IMR-90 (cell line): ENCODE measurements around the gene HDAC9. TPM values are rescaled to one million over a fixed set of nuclear protein-coding genes. Genes with fewer than 3 reads are reported as not detected.
"Not testable (repeated sequence)": the region's sequence is repeated elsewhere in the genome, so short reads cannot be mapped to it uniquely, and the experiment has no call there.

Source experiments
- ATAC-seq: fragments of 200-7000 bp; cut with Tn5 transposase; 2 replicates; pipeline ENCODE4 v1.9.1; 2020; ENCODE audit warnings: low read depth, mild to moderate bottlenecking, moderate library complexity
- BruUV-seq: library from RNA; stranded (reverse); fragments of 400-500 nt; replicated peaks from 2 replicates; lab custom pipeline; 2021; lab: Mats Ljungman, UMichigan
- CTCF ChIA-PET: fragments of 300-600 bp; formaldehyde crosslinking; extraction: SDS; loops from one replicate; lab custom pipeline; 2021; ENCODE audit warnings: antibody characterized with exemption; lab: Yijun Ruan, JAX
- POLR2A ChIA-PET: fragments of 300-600 bp; sonication (Branson Sonifier 250); formaldehyde crosslinking; loops from one replicate; lab custom pipeline; 2022; ENCODE audit warnings: antibody characterized with exemption; ENCODE audit not compliant: unreplicated experiment; lab: Charles Lee
- DNase-seq: peaks from one replicate; pipeline ENCODE4 v3.0.0; 2013
- H2AFZ ChIP-seq: replicated peaks from 2 replicates; pipeline ENCODE3; 2013; ENCODE audit warnings: low read length, mild to moderate bottlenecking; ENCODE audit not compliant: poor library complexity
- H2AK5ac ChIP-seq: 2 replicates; pipeline ENCODE4 v1.6.1; 2013; ENCODE audit warnings: low read depth, low read length, inconsistent platforms
- H2AK9ac ChIP-seq: replicated peaks from 2 replicates; pipeline ENCODE3; 2013; ENCODE audit warnings: mild to moderate bottlenecking, low read depth, low read length, moderate library complexity; ENCODE audit not compliant: poor library complexity
- H2BK120ac ChIP-seq: 2 replicates; pipeline ENCODE4 v1.6.1; 2013; ENCODE audit warnings: low read depth, low read length, inconsistent platforms
- H2BK15ac ChIP-seq: 3 replicates; pipeline ENCODE4 v1.6.1; 2013; ENCODE audit warnings: low read depth, low read length, inconsistent platforms
- H2BK20ac ChIP-seq: 2 replicates; pipeline ENCODE4 v1.6.1; 2013; ENCODE audit warnings: low read depth, mild to moderate bottlenecking, inconsistent platforms, low read length, moderate library complexity
- H2BK5ac ChIP-seq: 2 replicates; pipeline ENCODE4 v1.6.1; 2013; ENCODE audit warnings: mild to moderate bottlenecking, low read depth, low read length, inconsistent platforms; ENCODE audit not compliant: poor library complexity, severe bottlenecking
- H3K14ac ChIP-seq: replicated peaks from 2 replicates; pipeline ENCODE4 v1.6.1; 2013; ENCODE audit warnings: low read depth, low read length, inconsistent platforms
- H3K18ac ChIP-seq: 2 replicates; pipeline ENCODE4 v1.6.1; 2013; ENCODE audit warnings: low read depth, low read length, control low read depth
- H3K23ac ChIP-seq: 2 replicates; pipeline ENCODE4 v1.6.1; 2013; ENCODE audit warnings: low read depth, low read length, inconsistent platforms
- H3K27ac ChIP-seq: 2 replicates; pipeline ENCODE4 v1.5.1; 2013; ENCODE audit warnings: mild to moderate bottlenecking, control low read depth, low read length; ENCODE audit not compliant: insufficient read depth
- H3K27me3 ChIP-seq: 2 replicates; pipeline ENCODE4 v1.6.1; 2013; ENCODE audit warnings: low read length; ENCODE audit not compliant: control insufficient read depth, insufficient read depth
- H3K36me3 ChIP-seq: 2 replicates; pipeline ENCODE4 v1.6.1; 2013; ENCODE audit warnings: low read length, mixed read lengths; ENCODE audit not compliant: control insufficient read depth, insufficient read depth
- H3K4ac ChIP-seq: 2 replicates; pipeline ENCODE4 v1.6.1; 2013; ENCODE audit warnings: low read depth, low read length, inconsistent platforms
- H3K4me1 ChIP-seq: 2 replicates; pipeline ENCODE4 v1.6.1; 2013; ENCODE audit warnings: low read length, mixed read lengths; ENCODE audit not compliant: control insufficient read depth, insufficient read depth
- H3K4me2 ChIP-seq: 2 replicates; pipeline ENCODE4 v1.6.1; 2013; ENCODE audit warnings: low read depth, mild to moderate bottlenecking, control low read depth, low read length, moderate library complexity
- H3K4me3 ChIP-seq: 2 replicates; pipeline ENCODE4 v1.5.1; 2013; ENCODE audit warnings: low read depth, mild to moderate bottlenecking, control low read depth, low read length, moderate library complexity; ENCODE audit not compliant: insufficient read depth
- H3K56ac ChIP-seq: 2 replicates; pipeline ENCODE4 v1.6.1; 2013; ENCODE audit warnings: low read length, inconsistent platforms; ENCODE audit not compliant: insufficient read depth; ENCODE audit errors: extremely low read depth
- H3K79me1 ChIP-seq, 2 experiments: 2 replicates each; pipeline ENCODE4 v1.6.1; 2013; ENCODE audit warnings: low read length in 2 of 2, inconsistent platforms in 1 of 2, low read depth in 1 of 2
- H3K9ac ChIP-seq: 2 replicates; pipeline ENCODE4 v1.6.1; 2013; ENCODE audit warnings: low read depth, low read length, control low read depth
- H3K9me1 ChIP-seq: 2 replicates; pipeline ENCODE4 v1.6.1; 2013; ENCODE audit warnings: low read length, inconsistent platforms; ENCODE audit not compliant: insufficient read depth
- H3K9me3 ChIP-seq: 2 replicates; pipeline ENCODE4 v1.6.1; 2013; ENCODE audit warnings: low read length; ENCODE audit not compliant: control insufficient read depth, insufficient read depth
- H4K20me1 ChIP-seq: 2 replicates; pipeline ENCODE4 v1.6.1; 2013; ENCODE audit warnings: low read length, inconsistent platforms; ENCODE audit not compliant: insufficient read depth
- H4K5ac ChIP-seq: 2 replicates; pipeline ENCODE4 v1.6.1; 2013; ENCODE audit warnings: mild to moderate bottlenecking, low read depth, low read length, control low read depth
- H4K8ac ChIP-seq, 2 experiments: 2 replicates each; pipeline ENCODE4 v1.6.1; 2013; ENCODE audit warnings: low read depth in 2 of 2, low read length in 2 of 2, control low read depth in 1 of 2, inconsistent platforms in 1 of 2
- H4K91ac ChIP-seq: 2 replicates; pipeline ENCODE4 v1.6.1; 2013; ENCODE audit warnings: low read depth, low read length, inconsistent platforms; ENCODE audit not compliant: insufficient read depth
- BHLHE40 ChIP-seq: fragments of 150-350 bp; IDR thresholded peaks from 2 replicates; pipeline ENCODE4 v1.6.1; 2016; ENCODE audit warnings: mild to moderate bottlenecking, low read depth, low read length
- CHD1 ChIP-seq: IDR thresholded peaks from 2 replicates; pipeline ENCODE4 v1.6.1; 2012; ENCODE audit warnings: low read depth, low read length, improper control_type of control experiment
- ELK1 ChIP-seq: fragments of 150-350 bp; IDR thresholded peaks from 2 replicates; pipeline ENCODE4 v1.6.1; 2016; ENCODE audit warnings: low read depth, mild to moderate bottlenecking, low read length, moderate library complexity, borderline replicate concordance
- MXI1 ChIP-seq: IDR thresholded peaks from 2 replicates; pipeline ENCODE4 v1.6.1; 2012; ENCODE audit warnings: low read depth, mild to moderate bottlenecking, low read length, moderate library complexity, borderline replicate concordance
- RFX5 ChIP-seq: IDR thresholded peaks from 2 replicates; pipeline ENCODE4 v1.8.0; 2012; ENCODE audit warnings: low read depth, mild to moderate bottlenecking, low read length, moderate library complexity
- WGBS, 2 experiments: methylation state at CpG; one replicate each; pipeline versions ENCODE4 v1.1.5 to v1.1.7; 2013; ENCODE audit warnings: missing lambda C conversion rate in 2 of 2; ENCODE audit not compliant: insufficient read length in 1 of 2; ENCODE audit errors: extremely low coverage in 2 of 2; 5-methylcytosine and 5-hydroxymethylcytosine counted together
- dilution Hi-C: fragments of 300-500 bp; cut with HindIII; formaldehyde crosslinking; loops from one replicate; pipeline ENCODE4 v1.14.3; 2018; ENCODE audit warnings: low sequenced_read_pairs; ENCODE audit not compliant: unreplicated experiment
- in situ Hi-C: fragments of 300-500 bp; cut with MboI; formaldehyde crosslinking; loops from 3 replicates; pipeline ENCODE4 v1.14.3; 2019; ENCODE audit warnings: low sequenced_read_pairs, inconsistent platforms, mixed read lengths
- intact Hi-C: fragments of 100-400 bp; cut with micrococcal nuclease; formaldehyde crosslinking; loops from 2 replicates; pipeline ENCODE4 v1.10.0; 2022
- polyA plus RNA-seq, 3 experiments: library from polyadenylated mRNA; depleted of rRNA; stranded (reverse); fragments of >200 nt; gene quantifications; 2 replicates each; pipeline ENCODE4 v1.2.3, GENCODE V29; 2012; ENCODE audit warnings: low replicate concordance in 1 of 3
- total RNA-seq: library from RNA; depleted of rRNA; stranded (reverse); fragments of >200 nt; gene quantifications from 2 replicates; pipeline ENCODE4 v1.2.3, GENCODE V29; 2012

HDAC9 gene
- total and polyA plus RNA-seq, 2 of the 4 experiments (the other 2 are of a cell fraction) = 4.3 to 24.7 TPM

DNA sequence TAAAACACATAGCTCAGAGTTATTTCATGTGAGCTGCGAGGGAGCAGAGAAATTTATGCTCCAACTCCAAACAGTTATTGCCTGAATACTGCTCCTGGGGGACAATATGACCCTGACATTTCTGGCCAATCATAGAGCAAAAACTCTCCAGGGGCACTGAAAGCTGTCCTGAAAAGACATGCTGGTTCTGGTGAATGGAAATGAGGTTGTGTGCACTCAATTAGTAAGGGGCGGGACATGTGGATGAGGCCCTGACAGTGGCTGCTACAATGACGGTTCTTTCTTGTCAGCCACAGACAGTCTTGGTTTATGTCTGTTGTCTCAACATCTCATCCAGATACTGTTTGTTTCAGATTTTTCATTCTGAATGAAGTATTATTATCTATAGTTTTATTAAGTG lies 470.1 kb downstream of the HDAC9 start:
- H4K8ac ChIP-seq = no peak overlapping the region
- TF ChIP-seq MXI1 = no peak
- TF ChIP-seq BHLHE40 = no peak
- TF ChIP-seq RFX5 = no peak
- TF ChIP-seq CHD1 = no peak
- TF ChIP-seq ELK1 = no peak
- H3K27me3 ChIP-seq = no peaks in the 10 kb centered on the region
- no peak overlapping the region for H2AK9ac ChIP-seq
- H2AK5ac ChIP-seq = no peak overlapping the region
- in situ Hi-C loops = no loop called here
- no peak overlapping the region for H2BK5ac ChIP-seq
- no peak overlapping the region for H3K4me2 ChIP-seq
- BruUV-seq = no TSS peak
- dilution Hi-C loops = no loop called here
- no peaks in the 10 kb centered on the region; the same call in 1 of the 2 replicates for H3K4me1 ChIP-seq
- H3K56ac ChIP-seq = no peak overlapping the region
- no peak overlapping the region for H3K14ac ChIP-seq
- H3K27ac ChIP-seq = no peak overlapping the region
- H3K9me3 ChIP-seq = no peaks in the 10 kb centered on the region
- H3K4me3 ChIP-seq = no peak overlapping the region
- no peak overlapping the region for H4K5ac ChIP-seq
- H3K9me1 ChIP-seq = no peaks in the 10 kb centered on the region
- no peak overlapping the region for H4K91ac ChIP-seq
- H2BK15ac ChIP-seq = no peak overlapping the region
- H3K9ac ChIP-seq = no peak overlapping the region
- H3K23ac ChIP-seq = no peak overlapping the region
- H3K79me1 ChIP-seq = no peaks in the 10 kb centered on the region
- H2BK20ac ChIP-seq = no peak overlapping the region
- no peaks in the 10 kb centered on the region for H3K36me3 ChIP-seq
- no peak overlapping the region for H2AFZ ChIP-seq
- no peak overlapping the region for H3K18ac ChIP-seq
- intact Hi-C loops = no loop called here
- CTCF ChIA-PET = no interaction called here
- no peak overlapping the region for H3K4ac ChIP-seq
- no peak for ATAC-seq
- no CpG with 5 or more reads among the region's 3 CpGs for WGBS, 2 experiments
- H4K20me1 ChIP-seq = no peaks in the 10 kb centered on the region
- DNase-seq = no peak
- H2BK120ac ChIP-seq = no peak overlapping the region
- POLR2A ChIA-PET = no interaction called here

GRCh38 chr7:18967755-18968154 lies 472.2 kb downstream of the HDAC9 start:
- H2AK5ac ChIP-seq, H3K27ac ChIP-seq, intact Hi-C loops, H2BK15ac ChIP-seq, H3K4me1 ChIP-seq, H3K9ac ChIP-seq, H2BK20ac ChIP-seq, POLR2A ChIA-PET, H3K14ac ChIP-seq, ATAC-seq, DNase-seq, H4K8ac ChIP-seq, CTCF ChIA-PET, BruUV-seq, H3K27me3 ChIP-seq, H3K9me3 ChIP-seq, H2AK9ac ChIP-seq, H3K79me1 ChIP-seq, H4K20me1 ChIP-seq, H3K4ac ChIP-seq, H3K4me2 ChIP-seq, H2AFZ ChIP-seq, in situ Hi-C loops, H2BK120ac ChIP-seq, H4K5ac ChIP-seq, H3K9me1 ChIP-seq, H3K23ac ChIP-seq, H3K36me3 ChIP-seq, H3K56ac ChIP-seq, H4K91ac ChIP-seq, H3K18ac ChIP-seq, dilution Hi-C loops, H2BK5ac ChIP-seq, H3K4me3 ChIP-seq: not testable (repeated sequence)
- no CpG with 5 or more reads among the region's 16 CpGs for WGBS, 2 experiments
